CD4-positive, CD25-positive, alpha-beta regulatory T cell (primary cell): ENCODE data around the gene SPRED1. TPM values are rescaled to one million over a fixed set of nuclear protein-coding genes. Genes with fewer than 3 reads are reported as not detected.

ENCODE experiments used
- ATAC-seq, 2 donors: fragments of 150-1000 bp; cut with Tn5 transposase; one replicate each; pipeline ENCODE4 v1.10.0; 2021; ENCODE audit warnings: low read depth in 2 of 2, moderate number of reproducible peaks in 2 of 2, moderate library complexity in 1 of 2
- DNase-seq, 3 donors: peaks; one replicate each; pipeline versions ENCODE4 v3.0.0 to v3.0.0-alpha.2; 2012 to 2022; ENCODE audit warnings: mixed read lengths in 1 of 3
- H3K27ac ChIP-seq: one replicate; pipeline ENCODE4 v1.7.0; 2013; ENCODE audit warnings: mild to moderate bottlenecking, low read length; ENCODE audit not compliant: insufficient read depth, poor library complexity, severe bottlenecking
- H3K27me3 ChIP-seq: one replicate; pipeline ENCODE4 v1.7.0; 2013; ENCODE audit warnings: low read length; ENCODE audit not compliant: control insufficient read depth, insufficient read depth
- H3K36me3 ChIP-seq: one replicate; pipeline ENCODE4 v1.7.0; 2013; ENCODE audit warnings: mild to moderate bottlenecking, low read length, moderate library complexity; ENCODE audit not compliant: control insufficient read depth, insufficient read depth
- H3K4me1 ChIP-seq: 2 replicates; pipeline ENCODE4 v1.7.0; 2013; ENCODE audit warnings: mild to moderate bottlenecking, low read length; ENCODE audit not compliant: insufficient read depth, control insufficient read depth, poor library complexity, severe bottlenecking
- H3K4me3 ChIP-seq: one replicate; pipeline ENCODE4 v1.7.0; 2013; ENCODE audit warnings: low read depth, mild to moderate bottlenecking, low read length, moderate library complexity
- H3K9me3 ChIP-seq, 2 experiments: 1 replicate in 1 of 2; 2 replicates in 1 of 2; pipeline ENCODE4 v1.7.0; 2013; ENCODE audit warnings: low read length in 2 of 2, mild to moderate bottlenecking in 1 of 2, moderate library complexity in 1 of 2; ENCODE audit not compliant: control insufficient read depth in 2 of 2
- H3K27ac Mint-ChIP-seq, 3 donors: one replicate each; pipeline ENCODE4 v1.8.0; 2020 to 2022; ENCODE audit warnings: mild to moderate bottlenecking in 3 of 3, mixed read lengths in 3 of 3, moderate library complexity in 2 of 3
- H3K27me3 Mint-ChIP-seq: one replicate; pipeline ENCODE4 v1.8.0; 2022; ENCODE audit warnings: mild to moderate bottlenecking, mixed read lengths
- H3K36me3 Mint-ChIP-seq: one replicate; pipeline ENCODE4 v1.8.0; 2020; ENCODE audit warnings: mixed read lengths
- H3K4me1 Mint-ChIP-seq, 4 donors: one replicate each; pipeline ENCODE4 v1.8.0; 2020 to 2022; ENCODE audit warnings: mixed read lengths in 4 of 4, mild to moderate bottlenecking in 1 of 4
- H3K4me3 Mint-ChIP-seq, 4 donors: one replicate each; pipeline ENCODE4 v1.8.0; 2020 to 2022; ENCODE audit warnings: mild to moderate bottlenecking in 4 of 4, mixed read lengths in 4 of 4, moderate library complexity in 3 of 4
- H3K9me3 Mint-ChIP-seq, 7 donors: one replicate each; pipeline ENCODE4 v1.8.0; 2020 to 2022; ENCODE audit warnings: mixed read lengths in 7 of 7, mild to moderate bottlenecking in 3 of 7, moderate library complexity in 2 of 7
- polyA plus RNA-seq, 4 donors: library from polyadenylated mRNA; unstranded; fragments of 300-500 nt; fragmentation: Illumina TruSeq; gene quantifications; one replicate each; pipeline ENCODE4 v1.2.3, GENCODE V29; 2021
- total RNA-seq: library from RNA; stranded (reverse); gene quantifications from one replicate; pipeline ENCODE4 v1.2.3, GENCODE V29; 2022

The SPRED1 gene
- total and polyA plus RNA-seq, 5 donors from 2014 or later: 0.03 TPM; not detected in 4

- ATAC-seq: peak in 1 of 2 donors; percentile 43
- Mint-ChIP-seq H3K4me3 (peak overlapping the region in 2 of 4 donors; percentile 5 to 18), H3K27ac (no peak overlapping the region), H3K9me3 (peaks cover 0 to 5% (median 0%) of the 10 kb centered on the region in 7 donors), H3K36me3 (no peaks in the 10 kb centered on the region), H3K4me1 (peaks cover 8 to 30% (median 25%) of the 10 kb centered on the region in 4 donors), H3K27me3 (peaks cover 60% of the 10 kb centered on the region)
- H3K9me3 ChIP-seq: no peaks in the 10 kb centered on the region
- no peak overlapping the region for H3K27ac ChIP-seq
- peaks cover 14% of the 10 kb centered on the region for H3K27me3 ChIP-seq
- H3K4me1 ChIP-seq: peaks cover 14% of the 10 kb centered on the region
- DNase-seq: peak in 1 of 3 donors; percentile 17
- no peaks in the 10 kb centered on the region for H3K36me3 ChIP-seq
- H3K4me3 ChIP-seq: peak overlapping the region; percentile 16
These were observed 56.2 kb downstream of the SPRED1 start for GRCh38 chr15:38308797-38309196.

- Histone ChIP-seq H3K9me3 (no peaks in the 10 kb centered on the region), H3K4me1 (peaks cover 14% of the 10 kb centered on the region), H3K36me3 (no peaks in the 10 kb centered on the region), H3K27ac (no peak overlapping the region), H3K4me3 (no peak overlapping the region), H3K27me3 (peaks cover 16% of the 10 kb centered on the region)
- no peak for DNase-seq
- ATAC-seq: no peak
- peaks cover 69% of the 10 kb centered on the region for H3K27me3 Mint-ChIP-seq
- peaks cover 8 to 27% (median 24%) of the 10 kb centered on the region in 4 donors for H3K4me1 Mint-ChIP-seq
- H3K4me3 Mint-ChIP-seq: no peak overlapping the region
- no peaks in the 10 kb centered on the region for H3K36me3 Mint-ChIP-seq
- H3K27ac Mint-ChIP-seq: no peak overlapping the region
- peaks cover 0 to 5% (median 0%) of the 10 kb centered on the region in 7 donors for H3K9me3 Mint-ChIP-seq
These were observed 59.6 kb downstream of the SPRED1 start for GRCh38 chr15:38312190-38312589.

- H3K27me3 Mint-ChIP-seq: peaks cover 55% of the 10 kb centered on the region
- Histone ChIP-seq H3K9me3 (no peaks in the 10 kb centered on the region), H3K36me3 (no peaks in the 10 kb centered on the region), H3K4me1 (no peaks in the 10 kb centered on the region), H3K4me3 (no peak overlapping the region), H3K27ac (no peak overlapping the region), H3K27me3 (peaks cover 12% of the 10 kb centered on the region)
- no peak for DNase-seq
- no peak overlapping the region for H3K27ac Mint-ChIP-seq
- no peak for ATAC-seq
- H3K4me3 Mint-ChIP-seq: no peak overlapping the region
- H3K9me3 Mint-ChIP-seq: no peaks in the 10 kb centered on the region
- H3K36me3 Mint-ChIP-seq: no peaks in the 10 kb centered on the region
- H3K4me1 Mint-ChIP-seq: no peaks in the 10 kb centered on the region
These were observed 63.7 kb downstream of the SPRED1 start for GRCh38 chr15:38316311-38316710.

GRCh38 chr15:38320181-38320580 lies 67.5 kb downstream of the SPRED1 start:
- H3K4me1 Mint-ChIP-seq: no peaks in the 10 kb centered on the region
- no peak for ATAC-seq
- Histone ChIP-seq H3K9me3 (no peaks in the 10 kb centered on the region), H3K27me3 (peaks cover 8% of the 10 kb centered on the region), H3K4me3 (no peak overlapping the region), H3K27ac (no peak overlapping the region), H3K4me1 (no peaks in the 10 kb centered on the region), H3K36me3 (no peaks in the 10 kb centered on the region)
- H3K27me3 Mint-ChIP-seq: peaks cover 32% of the 10 kb centered on the region
- no peak overlapping the region for H3K27ac Mint-ChIP-seq
- DNase-seq: no peak
- H3K9me3 Mint-ChIP-seq: no peaks in the 10 kb centered on the region
- H3K36me3 Mint-ChIP-seq: no peaks in the 10 kb centered on the region
- no peak overlapping the region for H3K4me3 Mint-ChIP-seq

GRCh38 chr15:38320866-38321265 lies 68.2 kb downstream of the SPRED1 start:
- no peaks in the 10 kb centered on the region for H3K9me3 ChIP-seq
- DNase-seq: no peak
- no peaks in the 10 kb centered on the region for H3K9me3 Mint-ChIP-seq
- no peaks in the 10 kb centered on the region for H3K36me3 Mint-ChIP-seq
- peaks cover 2% of the 10 kb centered on the region for H3K27me3 ChIP-seq
- no peak overlapping the region for H3K27ac Mint-ChIP-seq
- no peak overlapping the region for H3K27ac ChIP-seq
- no peaks in the 10 kb centered on the region for H3K4me1 ChIP-seq
- H3K27me3 Mint-ChIP-seq: peaks cover 30% of the 10 kb centered on the region
- H3K4me1 Mint-ChIP-seq: no peaks in the 10 kb centered on the region
- ATAC-seq: no peak
- H3K36me3 ChIP-seq: no peaks in the 10 kb centered on the region
- no peak overlapping the region for H3K4me3 Mint-ChIP-seq
- H3K4me3 ChIP-seq: no peak overlapping the region

GRCh38 chr15:38323895-38324294 lies 71.3 kb downstream of the SPRED1 start:
- Histone ChIP-seq H3K4me3 (no peak overlapping the region), H3K27me3 (peaks cover 1% of the 10 kb centered on the region), H3K27ac (no peak overlapping the region), H3K9me3 (no peaks in the 10 kb centered on the region), H3K4me1 (no peaks in the 10 kb centered on the region), H3K36me3 (no peaks in the 10 kb centered on the region)
- DNase-seq: no peak
- Mint-ChIP-seq H3K36me3 (no peaks in the 10 kb centered on the region), H3K4me1 (no peaks in the 10 kb centered on the region), H3K9me3 (no peaks in the 10 kb centered on the region), H3K27me3 (peaks cover 14% of the 10 kb centered on the region), H3K27ac (no peak overlapping the region), H3K4me3 (no peak overlapping the region)
- ATAC-seq: no peak

- ATAC-seq (no peak), DNase-seq (no peak)
- H3K27ac ChIP-seq: no peak overlapping the region
- Mint-ChIP-seq H3K9me3 (no peaks in the 10 kb centered on the region), H3K27me3 (peaks cover 10% of the 10 kb centered on the region), H3K27ac (no peak overlapping the region), H3K36me3 (no peaks in the 10 kb centered on the region), H3K4me1 (no peaks in the 10 kb centered on the region), H3K4me3 (no peak overlapping the region)
- H3K9me3 ChIP-seq: no peaks in the 10 kb centered on the region
- H3K36me3 ChIP-seq: no peaks in the 10 kb centered on the region
- no peaks in the 10 kb centered on the region for H3K4me1 ChIP-seq
- H3K4me3 ChIP-seq: no peak overlapping the region
- H3K27me3 ChIP-seq: peaks cover 2% of the 10 kb centered on the region
These were observed 72.5 kb downstream of the SPRED1 start for GRCh38 chr15:38324939-38325647.

- Mint-ChIP-seq H3K27me3 (peaks cover 10% of the 10 kb centered on the region), H3K27ac (no peak overlapping the region), H3K4me1 (no peaks in the 10 kb centered on the region), H3K9me3 (no peaks in the 10 kb centered on the region), H3K36me3 (no peaks in the 10 kb centered on the region), H3K4me3 (no peak overlapping the region)
- H3K27me3 ChIP-seq: peaks cover 2% of the 10 kb centered on the region
- DNase-seq (no peak), ATAC-seq (no peak)
- no peak overlapping the region for H3K27ac ChIP-seq
- no peaks in the 10 kb centered on the region for H3K9me3 ChIP-seq
- no peaks in the 10 kb centered on the region for H3K4me1 ChIP-seq
- H3K4me3 ChIP-seq: no peak overlapping the region
- H3K36me3 ChIP-seq: no peaks in the 10 kb centered on the region
These were observed 73.0 kb downstream of the SPRED1 start for GRCh38 chr15:38325648-38325990.
